ENCODE data around the gene GRAP2.

DNA sequence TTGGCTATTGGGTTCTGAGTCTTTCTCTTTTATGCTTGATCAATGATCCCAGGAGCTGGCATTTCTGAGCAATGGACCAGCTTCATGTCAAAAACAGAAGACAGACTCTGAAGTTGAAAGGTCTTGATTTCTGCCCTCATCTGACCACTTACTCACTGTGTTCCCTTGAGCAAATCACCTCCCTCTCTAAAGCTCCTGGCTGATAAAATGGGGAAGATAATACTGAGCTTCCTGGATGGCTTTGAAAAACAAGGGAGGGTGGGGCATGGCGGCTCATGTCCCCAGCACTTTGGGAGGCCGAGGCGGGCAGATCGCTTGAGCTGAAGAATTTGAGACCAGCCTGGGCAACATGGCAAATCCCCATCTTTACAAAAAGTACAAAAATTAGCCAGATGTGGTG, 100.2 kb downstream of the GRAP2 start:
- TF ChIP-seq CREB1 (IDR thresholded peaks at IDR 0.05; ENCODE audit: low read depth) (no peak), RAD21 (IDR thresholded peaks at IDR 0.05; ENCODE audit: low read depth) (no peak), YY1 (IDR thresholded peaks at IDR 0.05; ENCODE audit: low read depth) (no peak), EGR1 (IDR thresholded peaks at IDR 0.05) (no peak), EP300 (IDR thresholded peaks at IDR 0.05; ENCODE audit: borderline replicate concordance) (no peak), CEBPB (IDR thresholded peaks at IDR 0.05) (no peak), NFIC (IDR thresholded peaks at IDR 0.05) (no peak), TAF1 (IDR thresholded peaks at IDR 0.05; ENCODE audit: low read depth) (no peak), TEAD4 (IDR thresholded peaks at IDR 0.05) (no peak)
- TF ChIP-seq, protein P1, sequence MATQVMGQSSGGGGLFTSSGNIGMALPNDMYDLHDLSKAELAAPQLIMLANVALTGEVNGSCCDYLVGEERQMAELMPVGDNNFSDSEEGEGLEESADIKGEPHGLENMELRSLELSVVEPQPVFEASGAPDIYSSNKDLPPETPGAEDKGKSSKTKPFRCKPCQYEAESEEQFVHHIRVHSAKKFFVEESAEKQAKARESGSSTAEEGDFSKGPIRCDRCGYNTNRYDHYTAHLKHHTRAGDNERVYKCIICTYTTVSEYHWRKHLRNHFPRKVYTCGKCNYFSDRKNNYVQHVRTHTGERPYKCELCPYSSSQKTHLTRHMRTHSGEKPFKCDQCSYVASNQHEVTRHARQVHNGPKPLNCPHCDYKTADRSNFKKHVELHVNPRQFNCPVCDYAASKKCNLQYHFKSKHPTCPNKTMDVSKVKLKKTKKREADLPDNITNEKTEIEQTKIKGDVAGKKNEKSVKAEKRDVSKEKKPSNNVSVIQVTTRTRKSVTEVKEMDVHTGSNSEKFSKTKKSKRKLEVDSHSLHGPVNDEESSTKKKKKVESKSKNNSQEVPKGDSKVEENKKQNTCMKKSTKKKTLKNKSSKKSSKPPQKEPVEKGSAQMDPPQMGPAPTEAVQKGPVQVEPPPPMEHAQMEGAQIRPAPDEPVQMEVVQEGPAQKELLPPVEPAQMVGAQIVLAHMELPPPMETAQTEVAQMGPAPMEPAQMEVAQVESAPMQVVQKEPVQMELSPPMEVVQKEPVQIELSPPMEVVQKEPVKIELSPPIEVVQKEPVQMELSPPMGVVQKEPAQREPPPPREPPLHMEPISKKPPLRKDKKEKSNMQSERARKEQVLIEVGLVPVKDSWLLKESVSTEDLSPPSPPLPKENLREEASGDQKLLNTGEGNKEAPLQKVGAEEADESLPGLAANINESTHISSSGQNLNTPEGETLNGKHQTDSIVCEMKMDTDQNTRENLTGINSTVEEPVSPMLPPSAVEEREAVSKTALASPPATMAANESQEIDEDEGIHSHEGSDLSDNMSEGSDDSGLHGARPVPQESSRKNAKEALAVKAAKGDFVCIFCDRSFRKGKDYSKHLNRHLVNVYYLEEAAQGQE (IDR thresholded peaks at IDR 0.05; ENCODE audit: low read depth), result no peak
- TF ChIP-seq, protein P2, sequence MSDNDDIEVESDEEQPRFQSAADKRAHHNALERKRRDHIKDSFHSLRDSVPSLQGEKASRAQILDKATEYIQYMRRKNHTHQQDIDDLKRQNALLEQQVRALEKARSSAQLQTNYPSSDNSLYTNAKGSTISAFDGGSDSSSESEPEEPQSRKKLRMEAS (IDR thresholded peaks at IDR 0.05), result no peak
- TF ChIP-seq, protein P3, sequence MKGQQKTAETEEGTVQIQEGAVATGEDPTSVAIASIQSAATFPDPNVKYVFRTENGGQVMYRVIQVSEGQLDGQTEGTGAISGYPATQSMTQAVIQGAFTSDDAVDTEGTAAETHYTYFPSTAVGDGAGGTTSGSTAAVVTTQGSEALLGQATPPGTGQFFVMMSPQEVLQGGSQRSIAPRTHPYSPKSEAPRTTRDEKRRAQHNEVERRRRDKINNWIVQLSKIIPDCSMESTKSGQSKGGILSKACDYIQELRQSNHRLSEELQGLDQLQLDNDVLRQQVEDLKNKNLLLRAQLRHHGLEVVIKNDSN (IDR thresholded peaks at IDR 0.05), result no peak
